ENCODE data around the gene PACS2. TPM values are rescaled to one million over a fixed set of nuclear protein-coding genes. Genes with fewer than 3 reads are reported as not detected.

Gene PACS2
- total RNA-seq, 1 donor from 2014 or later, result 124 TPM

DNA sequence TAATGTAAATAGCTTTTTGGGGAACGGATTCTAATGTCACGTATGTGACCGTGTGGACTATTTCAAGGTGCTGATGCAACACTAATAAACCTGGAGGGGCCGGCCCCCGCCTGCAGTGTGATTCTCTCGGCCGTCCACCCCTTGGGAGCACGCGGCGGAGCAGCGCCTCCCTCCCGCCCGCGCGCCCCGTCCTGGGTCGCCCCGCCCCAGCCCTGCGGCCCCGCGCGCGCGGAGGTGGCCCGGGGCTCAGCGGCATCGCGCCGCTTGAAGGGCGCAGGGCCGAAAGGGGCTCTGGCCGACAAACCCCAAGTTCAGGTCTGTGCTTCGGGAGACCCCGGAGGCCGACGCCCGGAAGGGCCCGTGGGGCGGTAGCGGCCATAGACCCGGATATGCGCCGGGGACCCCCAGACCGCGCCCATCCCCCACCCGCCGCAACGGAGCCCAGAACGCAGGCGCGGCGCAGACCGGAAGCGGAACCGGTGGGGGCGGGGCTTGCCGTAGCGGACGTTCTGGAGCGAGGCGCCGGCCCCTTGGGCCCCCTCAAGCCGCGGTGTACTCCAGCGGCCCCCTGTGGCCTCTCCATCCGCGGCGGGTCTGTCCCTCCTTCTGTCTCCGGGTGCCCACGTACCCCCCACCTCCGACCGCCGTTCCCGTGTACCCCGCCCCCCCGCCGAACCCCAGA is 83.6 kb downstream of the PACS2 start, which contains the start of gene TEX22:
TEX22 (plus strand) TSS at position 495 of the 682 bp plus-strand sequence. CDS start 803 bp downstream, outside the sequence.
- no peak for DNase-seq (ENCODE audit: extremely low read depth, low read depth, low spot score)

GRCh38 chr14:105398726-105399465 is 84.3 kb downstream of the PACS2 start:
- no peak for DNase-seq (ENCODE audit: extremely low read depth, low read depth, low spot score)

DNA sequence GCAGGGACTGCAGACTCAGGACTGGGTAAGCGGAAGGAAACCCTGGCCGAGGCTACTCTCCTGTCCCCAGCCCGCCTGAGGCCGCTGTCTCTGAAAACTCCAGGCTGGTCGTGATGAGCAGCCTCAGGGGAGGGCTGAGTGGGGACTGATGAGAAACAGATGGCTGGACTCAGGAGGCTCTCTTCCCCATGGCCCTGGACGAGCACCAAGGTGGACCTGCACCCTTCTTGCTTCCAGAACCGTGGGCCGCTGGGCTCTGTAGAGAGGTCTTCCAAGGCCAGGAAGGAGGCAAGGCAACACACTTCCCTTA is 84.9 kb downstream of the PACS2 start:
- DNase-seq (ENCODE audit: extremely low read depth, low read depth, low spot score), result no peak

- DNase-seq (ENCODE audit: extremely low read depth, low read depth, low spot score), result no peak
Measured at GRCh38 chr14:105400016-105400415, 85.5 kb downstream of the PACS2 start.

DNA sequence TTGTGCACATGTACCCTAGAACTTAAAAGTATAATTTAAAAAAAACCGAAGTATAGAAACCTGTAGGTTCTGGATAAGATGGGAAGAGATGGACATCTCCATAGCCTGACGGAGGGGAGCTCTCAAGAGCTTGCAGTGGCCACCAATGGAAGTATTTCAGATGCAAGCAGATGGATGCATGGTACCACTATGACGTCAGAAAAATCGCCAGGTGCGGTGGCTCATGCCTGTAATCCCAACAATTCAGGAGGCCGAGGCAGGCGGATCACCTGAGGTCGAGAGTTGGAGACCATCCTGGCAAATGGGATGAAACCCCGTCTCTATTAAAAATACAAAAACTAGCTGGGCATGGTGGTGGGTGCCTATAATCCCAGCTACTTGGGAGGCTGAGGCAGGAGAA is 87.2 kb downstream of the PACS2 start:
- no peak for DNase-seq (ENCODE audit: extremely low read depth, low read depth, low spot score)

- DNase-seq (ENCODE audit: extremely low read depth, low read depth, low spot score), result no peak
Measured at GRCh38 chr14:105408592-105408991, 94.0 kb downstream of the PACS2 start.

GRCh38 chr14:105409364-105409763 is 94.8 kb downstream of the PACS2 start:
- DNase-seq (ENCODE audit: extremely low read depth, low read depth, low spot score), result no peak

GRCh38 chr14:105410642-105411016 is 96.1 kb downstream of the PACS2 start:
- DNase-seq (ENCODE audit: extremely low read depth, low read depth, low spot score), result no peak

- DNase-seq (ENCODE audit: extremely low read depth, low read depth, low spot score), result no peak
Measured at GRCh38 chr14:105411017-105411941, 96.7 kb downstream of the PACS2 start.

- DNase-seq (ENCODE audit: extremely low read depth, low read depth, low spot score), result no peak
Measured at GRCh38 chr14:105411985-105412770, 97.6 kb downstream of the PACS2 start.

GRCh38 chr14:105412771-105413543 is 98.4 kb downstream of the PACS2 start:
- no peak for DNase-seq (ENCODE audit: extremely low read depth, low read depth, low spot score)

DNA sequence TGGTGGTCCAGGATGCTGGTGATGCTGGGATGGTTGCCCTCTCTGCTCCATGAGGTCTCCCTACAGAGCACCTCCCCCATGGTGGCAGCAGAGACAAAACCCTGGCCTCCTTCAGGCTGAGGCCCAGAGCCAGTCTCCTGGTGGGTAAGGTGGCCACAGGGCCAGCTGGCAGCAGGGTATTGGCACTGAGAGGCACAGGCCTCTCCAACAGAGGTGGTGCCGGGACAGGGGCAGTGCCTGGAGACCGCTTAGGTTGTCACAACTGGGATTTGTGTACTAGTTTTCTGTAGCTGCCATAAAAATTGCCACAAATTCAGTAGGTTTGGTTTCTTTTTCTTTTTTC is 99.0 kb downstream of the PACS2 start:
- DNase-seq (ENCODE audit: extremely low read depth, low read depth, low spot score), result no peak

DNA sequence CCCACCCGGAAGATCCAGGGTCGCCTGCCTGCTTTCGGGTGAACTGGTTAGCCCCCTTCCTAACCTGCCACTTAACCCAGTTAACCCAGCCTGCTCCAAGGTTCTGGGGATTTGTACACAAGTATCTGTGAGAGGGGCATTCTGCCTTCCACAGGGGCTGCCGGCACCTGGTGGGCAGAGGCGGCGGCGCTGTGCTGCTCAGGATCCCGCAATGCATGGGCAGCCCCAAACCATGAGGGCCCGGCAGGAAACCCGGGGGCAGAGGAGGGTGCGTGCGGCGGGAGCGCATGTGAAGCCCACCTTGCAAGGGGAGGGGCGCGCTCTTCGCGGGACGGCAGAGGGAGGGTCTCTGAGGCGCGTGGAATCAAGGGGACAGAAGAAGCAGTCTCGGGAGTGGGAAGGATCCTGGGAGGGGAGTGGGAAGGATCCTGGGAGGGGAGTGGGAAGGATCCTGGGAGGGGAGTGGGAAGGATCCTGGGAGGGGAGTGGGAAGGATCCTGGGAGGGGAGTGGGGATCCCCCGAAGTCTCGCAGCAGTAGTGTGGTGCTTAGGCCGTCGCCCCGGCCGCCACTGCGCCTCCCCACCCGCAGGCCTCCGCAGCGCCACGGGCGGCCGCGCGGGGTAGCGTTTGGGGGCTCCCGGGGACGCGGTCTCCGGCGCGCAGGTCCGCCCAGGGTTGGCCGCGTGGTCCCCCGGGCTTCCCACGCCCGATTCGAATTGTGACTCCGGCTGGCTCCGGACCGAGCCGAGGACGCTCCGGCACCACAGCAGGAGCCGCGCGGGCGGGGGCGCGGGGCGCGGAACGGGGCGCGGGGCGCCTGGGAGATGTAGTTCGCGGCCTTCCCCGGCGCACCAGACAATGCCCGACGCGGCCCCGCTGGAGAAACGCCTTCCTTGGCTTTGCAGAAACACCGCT is 100.2 kb downstream of the PACS2 start:
- no peak for DNase-seq (ENCODE audit: extremely low read depth, low read depth, low spot score)

GRCh38 chr14:105415481-105416428 is 101.2 kb downstream of the PACS2 start:
- no peak for DNase-seq (ENCODE audit: extremely low read depth, low read depth, low spot score)

DNA sequence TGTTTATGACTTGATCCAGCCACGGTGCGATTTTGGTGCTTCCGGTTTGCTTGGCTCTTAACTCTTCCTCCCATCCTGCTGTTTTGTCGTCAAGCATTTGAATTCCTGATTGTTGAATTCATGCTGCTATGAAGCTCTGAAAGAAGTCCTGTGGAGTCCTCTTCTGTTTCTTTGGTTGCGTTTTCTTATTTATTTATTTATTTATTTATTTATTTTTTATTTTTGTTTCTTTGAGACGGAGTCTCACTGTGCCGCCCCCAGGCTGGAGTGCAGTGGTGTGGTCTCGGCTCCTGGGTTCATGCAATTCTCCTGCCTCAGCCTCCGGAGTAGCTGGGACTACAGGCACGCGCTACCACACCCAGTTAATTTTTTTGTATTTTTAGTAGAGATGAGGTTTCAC is 102.1 kb downstream of the PACS2 start:
- no peak for DNase-seq (ENCODE audit: extremely low read depth, low read depth, low spot score)

- no peak for DNase-seq (ENCODE audit: extremely low read depth, low read depth, low spot score)
Measured at GRCh38 chr14:105417690-105418121, 103.2 kb downstream of the PACS2 start.

- no peak for DNase-seq (ENCODE audit: extremely low read depth, low read depth, low spot score)
Measured at GRCh38 chr14:105418269-105419194, 104.0 kb downstream of the PACS2 start.
